GM23338 (cell line): ENCODE measurements around the gene COL18A1. TPM values are rescaled to one million over a fixed set of nuclear protein-coding genes. Genes with fewer than 3 reads are reported as not detected.

Experiments used
- ATAC-seq: fragments of 200-7000 bp; cut with Tn5 transposase; 3 replicates; pipeline ENCODE4 v1.9.1; 2020
- DNase-seq: peaks from one replicate; pipeline ENCODE4 v3.0.0-alpha.2; 2015; ENCODE audit warnings: low spot score
- H2AFZ ChIP-seq: fragments of 200-600 bp; sonication (generic); 2 replicates; pipeline ENCODE4 v1.8.0; 2016; ENCODE audit warnings: antibody characterized with exemption, mild to moderate bottlenecking, moderate library complexity
- H3F3A ChIP-seq: fragments of 200-600 bp; sonication (generic); replicated peaks from 2 replicates; pipeline ENCODE4 v1.8.0; 2017; ENCODE audit warnings: antibody characterized with exemption, mixed run types, low read depth
- H3K27ac ChIP-seq: fragments of 200-600 bp; sonication (generic); 2 replicates; pipeline ENCODE4 v1.6.1; 2016; ENCODE audit warnings: low read depth
- H3K27me3 ChIP-seq: fragments of 200-600 bp; sonication (generic); 2 replicates; pipeline ENCODE4 v1.8.0; 2016; ENCODE audit warnings: mild to moderate bottlenecking, mixed run types, moderate library complexity; ENCODE audit not compliant: insufficient read depth
- H3K36me3 ChIP-seq: fragments of 200-600 bp; sonication (generic); 2 replicates; pipeline ENCODE4 v1.8.0; 2016; ENCODE audit warnings: mild to moderate bottlenecking; ENCODE audit not compliant: insufficient read depth
- H3K4me1 ChIP-seq: fragments of 200-600 bp; sonication (generic); 2 replicates; pipeline ENCODE4 v1.8.0; 2016; ENCODE audit warnings: mild to moderate bottlenecking, moderate library complexity; ENCODE audit not compliant: insufficient read depth
- H3K4me2 ChIP-seq: fragments of 200-600 bp; sonication (generic); 2 replicates; pipeline ENCODE4 v1.7.1; 2017; ENCODE audit warnings: mixed run types
- H3K4me3 ChIP-seq: fragments of 200-600 bp; sonication (generic); 2 replicates; pipeline ENCODE4 v1.6.1; 2016; ENCODE audit warnings: mixed run types
- H3K79me2 ChIP-seq: fragments of 200-600 bp; sonication (generic); replicated peaks from 2 replicates; pipeline ENCODE4 v1.8.0; 2017; ENCODE audit warnings: mild to moderate bottlenecking; ENCODE audit not compliant: insufficient read depth
- H3K9me2 ChIP-seq: fragments of 200-600 bp; sonication (generic); 2 replicates; pipeline ENCODE4 v1.8.0; 2017; ENCODE audit not compliant: insufficient read depth
- H4K20me1 ChIP-seq: fragments of 200-600 bp; sonication (generic); replicated peaks from 2 replicates; pipeline ENCODE4 v1.8.0; 2017; ENCODE audit warnings: mild to moderate bottlenecking; ENCODE audit not compliant: insufficient read depth
- H3K27ac Mint-ChIP-seq: 2 replicates; pipeline ENCODE4 v1.8.0; 2020; ENCODE audit warnings: inconsistent platforms, mild to moderate bottlenecking, moderate library complexity, mixed read lengths
- H3K27me3 Mint-ChIP-seq: 3 replicates; pipeline ENCODE4 v1.8.0; 2022; ENCODE audit warnings: low read depth, mild to moderate bottlenecking, moderate library complexity, mixed read lengths, inconsistent platforms; ENCODE audit not compliant: insufficient read depth, poor library complexity
- H3K36me3 Mint-ChIP-seq: 3 replicates; pipeline ENCODE4 v1.8.0; 2021; ENCODE audit warnings: low read depth, mild to moderate bottlenecking, inconsistent platforms, moderate library complexity, mixed read lengths
- H3K4me1 Mint-ChIP-seq: 3 replicates; pipeline ENCODE4 v1.8.0; 2020; ENCODE audit warnings: mild to moderate bottlenecking, inconsistent platforms, mixed read lengths
- H3K4me3 Mint-ChIP-seq: 3 replicates; pipeline ENCODE4 v1.8.0; 2021; ENCODE audit warnings: moderate library complexity, mild to moderate bottlenecking, inconsistent platforms, mixed read lengths
- H3K9me3 Mint-ChIP-seq: 3 replicates; pipeline ENCODE4 v1.8.0; 2020; ENCODE audit warnings: moderate library complexity, mild to moderate bottlenecking, inconsistent platforms, mixed read lengths
- EZH2 ChIP-seq: fragments of 200-600 bp; sonication (generic); IDR thresholded peaks from one replicate; pipeline ENCODE4 v1.8.0; 2017; ENCODE audit warnings: antibody characterized with exemption, mild to moderate bottlenecking, low read depth; ENCODE audit not compliant: unreplicated experiment
- EZH2phosphoT487 ChIP-seq: fragments of 200-600 bp; sonication (generic); IDR thresholded peaks from one replicate; pipeline ENCODE4 v1.8.1; 2018; ENCODE audit warnings: antibody characterized with exemption; ENCODE audit not compliant: unreplicated experiment
- POLR2AphosphoS5 ChIP-seq: IDR thresholded peaks from 2 replicates; pipeline ENCODE4 v1.6.1; 2016; ENCODE audit warnings: antibody characterized with exemption, low read depth
- STAT1 ChIP-seq: IDR thresholded peaks from one replicate; pipeline ENCODE4 v1.6.1; 2016; ENCODE audit warnings: antibody characterized with exemption; ENCODE audit not compliant: unreplicated experiment
- polyA plus RNA-seq: library from polyadenylated mRNA; unstranded; fragments of >200 nt; fragmentation: Nextera tagmentation; extraction: Ambion mirVana; gene quantifications from 2 replicates; pipeline ENCODE4 v1.2.1, GENCODE V29; 2016
- total RNA-seq: library from RNA; depleted of rRNA; stranded (reverse); fragments of >200 nt; shearing (Covaris generic); gene quantifications from 2 replicates; pipeline ENCODE4 v1.2.3, GENCODE V29; 2014
- TF ChIP-seq, protein P1 (sequence below): IDR thresholded peaks from 2 replicates; pipeline ENCODE4 v1.6.1; 2016; ENCODE audit warnings: antibody characterized with exemption
- TF ChIP-seq, protein P2 (sequence below), 2 experiments: fragments of 200-600 bp in 1 of 2; sonication (generic) in 1 of 2; conservative IDR thresholded peaks; 2 replicates each; pipeline versions ENCODE4 v1.5.1 to v1.6.1; 2016 to 2017; ENCODE audit warnings: antibody characterized with exemption in 2 of 2, low read depth in 2 of 2, mild to moderate bottlenecking in 2 of 2, moderate library complexity in 1 of 2
- TF ChIP-seq, protein P3 (sequence below): IDR thresholded peaks from one replicate; pipeline ENCODE4 v1.6.1; 2018; ENCODE audit warnings: antibody characterized with exemption; ENCODE audit not compliant: unreplicated experiment

The COL18A1 gene
- total and polyA plus RNA-seq, 2 experiments from 2014 or later = 38.4 to 430 TPM

DNA sequence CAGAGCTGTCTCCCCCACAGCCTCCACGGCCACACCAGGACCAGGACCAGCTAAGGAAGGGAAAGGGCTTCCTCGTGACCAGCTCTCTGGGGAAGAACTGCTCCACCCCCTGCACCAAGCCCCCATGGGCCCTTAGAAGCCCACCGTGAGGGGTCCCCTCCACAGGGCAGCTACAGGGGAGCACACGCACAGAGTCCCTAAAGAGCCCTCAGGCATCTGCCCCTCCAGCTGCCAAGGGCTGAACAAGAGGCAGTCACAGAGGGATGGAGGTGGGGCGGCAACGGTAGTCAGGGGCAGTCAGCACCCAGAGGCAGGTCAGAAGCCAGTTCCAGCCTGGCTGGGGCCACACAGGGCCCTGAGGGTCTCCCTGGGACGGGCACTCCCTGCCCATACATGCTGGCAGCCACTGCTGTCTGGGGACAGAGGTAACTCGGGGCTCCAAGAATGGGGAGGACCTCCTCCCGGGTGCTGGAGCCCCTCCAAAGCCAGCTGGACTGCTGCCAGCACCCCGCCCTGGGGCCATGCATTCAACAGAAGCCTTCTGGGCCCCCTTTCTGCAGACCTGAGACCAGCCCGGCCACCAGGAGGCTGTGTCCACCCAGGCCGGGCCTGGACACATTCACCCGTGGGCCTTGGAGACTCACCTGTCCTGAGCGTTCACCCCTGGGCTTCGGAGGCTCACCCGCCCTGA is 118.6 kb downstream of the COL18A1 start (continued):
- TF ChIP-seq, protein P1, sequence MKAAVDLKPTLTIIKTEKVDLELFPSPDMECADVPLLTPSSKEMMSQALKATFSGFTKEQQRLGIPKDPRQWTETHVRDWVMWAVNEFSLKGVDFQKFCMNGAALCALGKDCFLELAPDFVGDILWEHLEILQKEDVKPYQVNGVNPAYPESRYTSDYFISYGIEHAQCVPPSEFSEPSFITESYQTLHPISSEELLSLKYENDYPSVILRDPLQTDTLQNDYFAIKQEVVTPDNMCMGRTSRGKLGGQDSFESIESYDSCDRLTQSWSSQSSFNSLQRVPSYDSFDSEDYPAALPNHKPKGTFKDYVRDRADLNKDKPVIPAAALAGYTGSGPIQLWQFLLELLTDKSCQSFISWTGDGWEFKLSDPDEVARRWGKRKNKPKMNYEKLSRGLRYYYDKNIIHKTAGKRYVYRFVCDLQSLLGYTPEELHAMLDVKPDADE = no peak
- TF ChIP-seq STAT1 (no peak), POLR2AphosphoS5 (no peak), EZH2 (no peak), EZH2phosphoT487 (no peak)
- TF ChIP-seq, protein P2, sequence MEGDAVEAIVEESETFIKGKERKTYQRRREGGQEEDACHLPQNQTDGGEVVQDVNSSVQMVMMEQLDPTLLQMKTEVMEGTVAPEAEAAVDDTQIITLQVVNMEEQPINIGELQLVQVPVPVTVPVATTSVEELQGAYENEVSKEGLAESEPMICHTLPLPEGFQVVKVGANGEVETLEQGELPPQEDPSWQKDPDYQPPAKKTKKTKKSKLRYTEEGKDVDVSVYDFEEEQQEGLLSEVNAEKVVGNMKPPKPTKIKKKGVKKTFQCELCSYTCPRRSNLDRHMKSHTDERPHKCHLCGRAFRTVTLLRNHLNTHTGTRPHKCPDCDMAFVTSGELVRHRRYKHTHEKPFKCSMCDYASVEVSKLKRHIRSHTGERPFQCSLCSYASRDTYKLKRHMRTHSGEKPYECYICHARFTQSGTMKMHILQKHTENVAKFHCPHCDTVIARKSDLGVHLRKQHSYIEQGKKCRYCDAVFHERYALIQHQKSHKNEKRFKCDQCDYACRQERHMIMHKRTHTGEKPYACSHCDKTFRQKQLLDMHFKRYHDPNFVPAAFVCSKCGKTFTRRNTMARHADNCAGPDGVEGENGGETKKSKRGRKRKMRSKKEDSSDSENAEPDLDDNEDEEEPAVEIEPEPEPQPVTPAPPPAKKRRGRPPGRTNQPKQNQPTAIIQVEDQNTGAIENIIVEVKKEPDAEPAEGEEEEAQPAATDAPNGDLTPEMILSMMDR (conservative IDR thresholded peaks at IDR 0.05; ENCODE audit: low read depth in 2 of 2) = no peak
- TF ChIP-seq, protein P3, sequence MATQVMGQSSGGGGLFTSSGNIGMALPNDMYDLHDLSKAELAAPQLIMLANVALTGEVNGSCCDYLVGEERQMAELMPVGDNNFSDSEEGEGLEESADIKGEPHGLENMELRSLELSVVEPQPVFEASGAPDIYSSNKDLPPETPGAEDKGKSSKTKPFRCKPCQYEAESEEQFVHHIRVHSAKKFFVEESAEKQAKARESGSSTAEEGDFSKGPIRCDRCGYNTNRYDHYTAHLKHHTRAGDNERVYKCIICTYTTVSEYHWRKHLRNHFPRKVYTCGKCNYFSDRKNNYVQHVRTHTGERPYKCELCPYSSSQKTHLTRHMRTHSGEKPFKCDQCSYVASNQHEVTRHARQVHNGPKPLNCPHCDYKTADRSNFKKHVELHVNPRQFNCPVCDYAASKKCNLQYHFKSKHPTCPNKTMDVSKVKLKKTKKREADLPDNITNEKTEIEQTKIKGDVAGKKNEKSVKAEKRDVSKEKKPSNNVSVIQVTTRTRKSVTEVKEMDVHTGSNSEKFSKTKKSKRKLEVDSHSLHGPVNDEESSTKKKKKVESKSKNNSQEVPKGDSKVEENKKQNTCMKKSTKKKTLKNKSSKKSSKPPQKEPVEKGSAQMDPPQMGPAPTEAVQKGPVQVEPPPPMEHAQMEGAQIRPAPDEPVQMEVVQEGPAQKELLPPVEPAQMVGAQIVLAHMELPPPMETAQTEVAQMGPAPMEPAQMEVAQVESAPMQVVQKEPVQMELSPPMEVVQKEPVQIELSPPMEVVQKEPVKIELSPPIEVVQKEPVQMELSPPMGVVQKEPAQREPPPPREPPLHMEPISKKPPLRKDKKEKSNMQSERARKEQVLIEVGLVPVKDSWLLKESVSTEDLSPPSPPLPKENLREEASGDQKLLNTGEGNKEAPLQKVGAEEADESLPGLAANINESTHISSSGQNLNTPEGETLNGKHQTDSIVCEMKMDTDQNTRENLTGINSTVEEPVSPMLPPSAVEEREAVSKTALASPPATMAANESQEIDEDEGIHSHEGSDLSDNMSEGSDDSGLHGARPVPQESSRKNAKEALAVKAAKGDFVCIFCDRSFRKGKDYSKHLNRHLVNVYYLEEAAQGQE = no peak

DNA sequence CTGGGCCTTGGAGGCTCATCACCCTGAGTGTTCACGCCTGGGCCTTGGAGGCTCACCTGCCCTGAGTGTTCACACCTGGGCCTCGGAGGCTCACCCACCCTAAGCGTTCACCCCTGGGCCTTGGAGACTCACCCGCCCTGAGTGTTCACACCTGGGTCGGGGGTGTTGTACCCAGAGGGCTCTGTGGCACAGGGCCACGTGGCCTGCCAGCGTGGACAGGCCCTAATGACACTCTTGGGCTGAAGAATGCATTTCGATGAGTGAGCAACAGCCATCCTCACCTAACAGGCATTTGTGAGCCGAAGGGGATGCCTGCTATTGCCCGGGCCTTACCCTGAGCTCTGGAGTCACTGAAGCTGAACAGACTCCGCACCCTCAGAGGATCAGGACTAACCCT is 119.8 kb downstream of the COL18A1 start:
- H4K20me1 ChIP-seq = 0 out of 2 replicates have a peak, but pooled peaks cover 5% of the 10 kb centered on the region
- H3K79me2 ChIP-seq = no peaks in the 10 kb centered on the region; the same call in 1 of the 2 replicates
- H3K9me2 ChIP-seq = no peaks in the 10 kb centered on the region; the same call in 1 of the 2 replicates
- DNase-seq (no peak), ATAC-seq (no peak)
- peaks cover 13% of the 10 kb centered on the region; the same call in 1 of the 2 replicates for H3K36me3 ChIP-seq
- peaks cover 60% of the 10 kb centered on the region for H3K36me3 Mint-ChIP-seq
- no peaks in the 10 kb centered on the region for H3F3A ChIP-seq
- H3K27ac ChIP-seq = no peak overlapping the region
- no peak overlapping the region for H3K4me3 Mint-ChIP-seq
- H2AFZ ChIP-seq = no peak overlapping the region
- H3K27me3 ChIP-seq = no peaks in the 10 kb centered on the region
- peaks cover 11% of the 10 kb centered on the region for H3K27me3 Mint-ChIP-seq
- peaks cover 18% of the 10 kb centered on the region for H3K9me3 Mint-ChIP-seq
- no peaks in the 10 kb centered on the region for H3K4me1 ChIP-seq
- H3K4me2 ChIP-seq = no peak overlapping the region
- H3K4me3 ChIP-seq = no peak overlapping the region
- 0 out of 3 replicates have a peak, but pooled peaks cover 2% of the 10 kb centered on the region for H3K4me1 Mint-ChIP-seq
- H3K27ac Mint-ChIP-seq = no peak overlapping the region
- TF ChIP-seq, protein P3 = no peak
- TF ChIP-seq, protein P2 (conservative IDR thresholded peaks at IDR 0.05; ENCODE audit: low read depth in 2 of 2) = no peak
- TF ChIP-seq, protein P1 = no peak
- no peak for TF ChIP-seq EZH2phosphoT487
